SK-N-SH (cell line): Measurements from ENCODE around the gene TMEM165.

Experiments
- CHD2 ChIP-seq: fragments of 150-350 bp; IDR thresholded peaks from 2 replicates; pipeline ENCODE4 v1.6.1; 2018; ENCODE audit warnings: low read length; ENCODE audit not compliant: partially characterized antibody
- CTCF ChIP-seq: fragments of 200-600 bp; sonication (generic); IDR thresholded peaks from 2 replicates; pipeline ENCODE4 v1.6.1; 2017; ENCODE audit warnings: antibody characterized with exemption, mild to moderate bottlenecking, moderate library complexity
- EP300 ChIP-seq, 2 experiments: IDR thresholded peaks; 2 replicates each; pipeline versions ENCODE4 v1.4.0 to v1.6.1; 2012; ENCODE audit warnings: borderline replicate concordance in 1 of 2, low read depth in 1 of 2, low read length in 1 of 2
- EZH2phosphoT487 ChIP-seq: fragments of 200-600 bp; sonication (generic); IDR thresholded peaks from 2 replicates; pipeline ENCODE4 v1.6.1; 2017; ENCODE audit warnings: low read depth, mixed run types, mild to moderate bottlenecking, antibody characterized with exemption, moderate library complexity, borderline replicate concordance
- GABPA ChIP-seq: IDR thresholded peaks from 2 replicates; pipeline ENCODE4 v1.4.0; 2012; ENCODE audit warnings: low read depth, mild to moderate bottlenecking
- MAX ChIP-seq: IDR thresholded peaks from 2 replicates; pipeline ENCODE4 v1.4.0; 2012; ENCODE audit warnings: low read depth
- NFIC ChIP-seq: IDR thresholded peaks from 2 replicates; pipeline ENCODE4 v1.4.0; 2012; ENCODE audit warnings: borderline replicate concordance
- NRF1 ChIP-seq: IDR thresholded peaks from 2 replicates; pipeline ENCODE4 v1.6.1; 2012; ENCODE audit warnings: low read depth, mild to moderate bottlenecking, low read length
- POLR2AphosphoS5 ChIP-seq: IDR thresholded peaks from 2 replicates; pipeline ENCODE4 v1.6.1; 2012; ENCODE audit warnings: low read depth, low read length
- REST ChIP-seq: IDR thresholded peaks from 2 replicates; pipeline ENCODE4 v1.6.1; 2012; ENCODE audit warnings: mild to moderate bottlenecking, low read depth, low read length, moderate library complexity
- RFX5 ChIP-seq: IDR thresholded peaks from 2 replicates; pipeline ENCODE4 v1.6.1; 2012; ENCODE audit warnings: mild to moderate bottlenecking, improper control_type of control experiment, low read length
- TEAD4 ChIP-seq: IDR thresholded peaks from 2 replicates; pipeline ENCODE4 v1.4.0; 2012; ENCODE audit warnings: mild to moderate bottlenecking, borderline replicate concordance; ENCODE audit not compliant: insufficient read depth
- USF1 ChIP-seq: IDR thresholded peaks from 2 replicates; pipeline ENCODE4 v1.4.0; 2012; ENCODE audit warnings: low read depth, borderline replicate concordance

GRCh38 chr4:55458611-55459010, 62.9 kb downstream of the TMEM165 start:
- TF ChIP-seq CTCF (no peak), USF1 (no peak), POLR2AphosphoS5 (no peak), CHD2 (no peak), GABPA (no peak), EZH2phosphoT487 (no peak), RFX5 (no peak), MAX (no peak), NFIC (no peak), REST (no peak), EP300 (IDR thresholded peaks at IDR 0.05; ENCODE audit: borderline replicate concordance in 1 of 2, low read depth in 1 of 2, low read length in 1 of 2) (no peak), TEAD4 (no peak), NRF1 (no peak)
